B cell (primary cell): ENCODE data around the gene ZNF749.

ENCODE experiments used
- EZH2 ChIP-seq: IDR thresholded peaks from 2 replicates; pipeline ENCODE4 v1.6.1; 2012; ENCODE audit warnings: borderline replicate concordance, low read depth, mild to moderate bottlenecking, moderate library complexity, low read length; ENCODE audit not compliant: insufficient read depth, poor library complexity, severe bottlenecking
- TF ChIP-seq, protein P1 (sequence below): fragments of 200-600 bp; IDR thresholded peaks from one replicate; pipeline ENCODE4 v1.8.0; 2022; ENCODE audit warnings: antibody characterized with exemption, mild to moderate bottlenecking

DNA sequence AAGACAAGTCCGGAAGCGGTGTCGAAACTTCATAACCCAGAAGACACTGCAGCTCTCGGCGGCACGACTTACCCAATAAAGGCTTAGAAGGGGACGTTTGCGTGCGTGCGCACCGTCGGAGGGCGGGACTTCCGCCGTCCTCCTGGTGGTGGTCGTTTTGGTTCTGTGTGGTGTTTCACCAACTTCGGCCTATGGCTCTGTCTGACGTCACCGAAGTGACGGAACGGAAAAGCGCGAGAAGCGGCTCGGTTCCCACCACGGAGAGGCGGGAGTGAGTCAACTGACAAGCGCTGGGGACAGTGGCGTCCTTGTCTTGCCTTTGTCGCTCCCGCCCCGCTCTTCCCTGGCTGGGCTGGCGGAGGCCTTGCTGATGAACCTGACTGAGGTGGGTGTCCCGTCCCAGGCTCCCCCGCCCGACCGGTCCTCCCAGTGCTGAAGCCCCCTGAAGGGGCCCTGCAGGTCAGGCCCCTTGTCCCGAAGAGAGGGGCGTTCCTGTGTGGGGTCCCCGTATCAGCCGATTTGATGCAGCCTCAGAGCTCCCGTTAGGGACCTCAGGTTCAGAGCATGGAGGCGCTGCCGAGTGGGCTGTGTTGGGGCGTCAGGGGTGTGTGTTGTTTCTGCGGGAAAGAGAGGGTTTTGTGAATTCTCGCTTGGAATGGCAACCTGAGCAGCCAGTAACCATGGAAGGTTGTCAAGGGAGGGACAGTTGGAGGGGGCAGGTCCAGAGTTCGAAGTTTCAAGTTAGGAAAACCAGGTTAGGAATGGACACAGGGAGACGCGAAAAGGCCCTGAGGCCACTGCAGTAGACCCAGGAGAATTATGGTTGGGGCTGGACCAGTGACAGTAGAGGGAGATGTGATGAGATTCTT lies 45.2 kb upstream of the ZNF749 start, which contains the start of gene ZNF548:
- TF ChIP-seq, protein P1, sequence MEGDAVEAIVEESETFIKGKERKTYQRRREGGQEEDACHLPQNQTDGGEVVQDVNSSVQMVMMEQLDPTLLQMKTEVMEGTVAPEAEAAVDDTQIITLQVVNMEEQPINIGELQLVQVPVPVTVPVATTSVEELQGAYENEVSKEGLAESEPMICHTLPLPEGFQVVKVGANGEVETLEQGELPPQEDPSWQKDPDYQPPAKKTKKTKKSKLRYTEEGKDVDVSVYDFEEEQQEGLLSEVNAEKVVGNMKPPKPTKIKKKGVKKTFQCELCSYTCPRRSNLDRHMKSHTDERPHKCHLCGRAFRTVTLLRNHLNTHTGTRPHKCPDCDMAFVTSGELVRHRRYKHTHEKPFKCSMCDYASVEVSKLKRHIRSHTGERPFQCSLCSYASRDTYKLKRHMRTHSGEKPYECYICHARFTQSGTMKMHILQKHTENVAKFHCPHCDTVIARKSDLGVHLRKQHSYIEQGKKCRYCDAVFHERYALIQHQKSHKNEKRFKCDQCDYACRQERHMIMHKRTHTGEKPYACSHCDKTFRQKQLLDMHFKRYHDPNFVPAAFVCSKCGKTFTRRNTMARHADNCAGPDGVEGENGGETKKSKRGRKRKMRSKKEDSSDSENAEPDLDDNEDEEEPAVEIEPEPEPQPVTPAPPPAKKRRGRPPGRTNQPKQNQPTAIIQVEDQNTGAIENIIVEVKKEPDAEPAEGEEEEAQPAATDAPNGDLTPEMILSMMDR, result peak; percentile 42
- no peak for TF ChIP-seq EZH2
